ENCODE data around the gene RNF183.

RNF183 gene

GRCh38 chr9:113348437-113348836, 45.3 kb upstream of the RNF183 start:
- TF ChIP-seq, protein P1, sequence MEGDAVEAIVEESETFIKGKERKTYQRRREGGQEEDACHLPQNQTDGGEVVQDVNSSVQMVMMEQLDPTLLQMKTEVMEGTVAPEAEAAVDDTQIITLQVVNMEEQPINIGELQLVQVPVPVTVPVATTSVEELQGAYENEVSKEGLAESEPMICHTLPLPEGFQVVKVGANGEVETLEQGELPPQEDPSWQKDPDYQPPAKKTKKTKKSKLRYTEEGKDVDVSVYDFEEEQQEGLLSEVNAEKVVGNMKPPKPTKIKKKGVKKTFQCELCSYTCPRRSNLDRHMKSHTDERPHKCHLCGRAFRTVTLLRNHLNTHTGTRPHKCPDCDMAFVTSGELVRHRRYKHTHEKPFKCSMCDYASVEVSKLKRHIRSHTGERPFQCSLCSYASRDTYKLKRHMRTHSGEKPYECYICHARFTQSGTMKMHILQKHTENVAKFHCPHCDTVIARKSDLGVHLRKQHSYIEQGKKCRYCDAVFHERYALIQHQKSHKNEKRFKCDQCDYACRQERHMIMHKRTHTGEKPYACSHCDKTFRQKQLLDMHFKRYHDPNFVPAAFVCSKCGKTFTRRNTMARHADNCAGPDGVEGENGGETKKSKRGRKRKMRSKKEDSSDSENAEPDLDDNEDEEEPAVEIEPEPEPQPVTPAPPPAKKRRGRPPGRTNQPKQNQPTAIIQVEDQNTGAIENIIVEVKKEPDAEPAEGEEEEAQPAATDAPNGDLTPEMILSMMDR (IDR thresholded peaks at IDR 0.05; ENCODE audit: extremely low read depth, missing control alignments), result no peak
- no peak for DNase-seq (ENCODE audit: low spot score)

GRCh38 chr9:113345671-113346070, 42.5 kb upstream of the RNF183 start:
- DNase-seq (ENCODE audit: low spot score), result no peak
- TF ChIP-seq, protein P1 (IDR thresholded peaks at IDR 0.05; ENCODE audit: extremely low read depth, missing control alignments), result no peak

GRCh38 chr9:113345190-113345589, 42.0 kb upstream of the RNF183 start:
- no peak for DNase-seq (ENCODE audit: low spot score)
- TF ChIP-seq, protein P1 (IDR thresholded peaks at IDR 0.05; ENCODE audit: extremely low read depth, missing control alignments), result no peak

GRCh38 chr9:113343732-113344231, 40.6 kb upstream of the RNF183 start:
- DNase-seq (ENCODE audit: low spot score), result no peak
- TF ChIP-seq, protein P1 (IDR thresholded peaks at IDR 0.05; ENCODE audit: extremely low read depth, missing control alignments), result no peak

- no peak for DNase-seq (ENCODE audit: low spot score)
- TF ChIP-seq, protein P1 (IDR thresholded peaks at IDR 0.05; ENCODE audit: extremely low read depth, missing control alignments), result no peak
Measured at GRCh38 chr9:113341712-113342410, 38.7 kb upstream of the RNF183 start.

- DNase-seq (ENCODE audit: low spot score), result peak; percentile 93
- TF ChIP-seq, protein P1 (IDR thresholded peaks at IDR 0.05; ENCODE audit: extremely low read depth, missing control alignments), result no peak
Measured at GRCh38 chr9:113340011-113340699, 37.0 kb upstream of the RNF183 start, which contains the start of gene WDR31. Gene WDR31, minus strand, starts transcription at chr9:113340275. Its CDS starts 8,253 bp downstream, at chr9:113332022.

DNA sequence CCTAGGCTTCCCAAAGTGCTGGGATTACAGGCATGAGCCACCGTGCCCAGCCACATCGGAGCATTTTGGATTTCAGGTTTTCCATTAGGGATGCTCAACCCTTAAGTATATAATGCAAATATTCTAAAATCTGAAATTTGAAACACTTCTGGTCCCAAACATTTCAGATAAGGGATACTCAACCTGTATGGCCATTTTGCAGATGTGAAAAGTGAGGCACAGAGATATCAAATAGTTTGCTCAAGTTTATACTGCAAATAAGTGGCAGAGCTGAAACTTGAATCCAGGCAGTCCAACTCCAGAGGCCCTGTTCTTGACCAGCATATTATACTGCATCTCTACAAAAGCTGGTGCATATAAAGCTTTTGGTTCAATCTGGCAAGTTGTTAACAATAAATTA, 34.5 kb upstream of the RNF183 start:
- TF ChIP-seq, protein P1 (IDR thresholded peaks at IDR 0.05; ENCODE audit: extremely low read depth, missing control alignments), result no peak
- DNase-seq (ENCODE audit: low spot score), result no peak

Measured in GM20000 (cell line).